Nephron (organoid): ENCODE measurements around the gene UCKL1.
"Not testable (repeated sequence)": the region's sequence is repeated elsewhere in the genome, so short reads cannot be mapped to it uniquely, and the experiment has no call there.

Experiments
- H3K27ac Mint-ChIP-seq, 3 experiments: 2 replicates each; pipeline ENCODE4 v1.8.0; 2020; ENCODE audit warnings: mixed read lengths in 3 of 3, mild to moderate bottlenecking in 2 of 3, moderate library complexity in 1 of 3
- H3K27me3 Mint-ChIP-seq: 2 replicates; pipeline ENCODE4 v1.8.0; 2021; ENCODE audit warnings: low read depth, mild to moderate bottlenecking, moderate library complexity, mixed read lengths
- H3K36me3 Mint-ChIP-seq: 2 replicates; pipeline ENCODE4 v1.8.0; 2020; ENCODE audit warnings: low read depth, mixed read lengths
- H3K4me1 Mint-ChIP-seq: 2 replicates; pipeline ENCODE4 v1.8.0; 2020; ENCODE audit warnings: mixed read lengths
- H3K4me3 Mint-ChIP-seq, 3 experiments: 2 replicates each; pipeline ENCODE4 v1.8.0; 2020; ENCODE audit warnings: mild to moderate bottlenecking in 3 of 3, mixed read lengths in 3 of 3, moderate library complexity in 2 of 3
- H3K9me3 Mint-ChIP-seq: 2 replicates; pipeline ENCODE4 v1.8.0; 2020; ENCODE audit warnings: mixed read lengths
- CTCF ChIP-seq, 3 experiments: fragments of 200-600 bp; sonication (generic); IDR thresholded peaks; one replicate each; pipeline ENCODE4 v1.5.0; 2021; ENCODE audit warnings: antibody characterized with exemption in 3 of 3; ENCODE audit not compliant: unreplicated experiment in 3 of 3

The UCKL1 gene

GRCh38 chr20:63932606-63933160 is 23.5 kb downstream of the UCKL1 start:
- TF ChIP-seq CTCF (IDR thresholded peaks at IDR 0.05; ENCODE audit: unreplicated experiment in 3 of 3) = no peak
- no peak overlapping the region for H3K4me3 Mint-ChIP-seq

GRCh38 chr20:63931735-63932134 is 24.5 kb downstream of the UCKL1 start:
- no peak overlapping the region for H3K27ac Mint-ChIP-seq
- no peak for TF ChIP-seq CTCF (IDR thresholded peaks at IDR 0.05; ENCODE audit: unreplicated experiment in 3 of 3)
- peaks cover 65% of the 10 kb centered on the region for H3K36me3 Mint-ChIP-seq
- no peaks in the 10 kb centered on the region for H3K9me3 Mint-ChIP-seq
- H3K4me3 Mint-ChIP-seq = no peak overlapping the region
- H3K27me3 Mint-ChIP-seq = no peaks in the 10 kb centered on the region
- peaks cover 5% of the 10 kb centered on the region for H3K4me1 Mint-ChIP-seq

More at GRCh38 chr20:63932606-63933160, 23.5 kb downstream of the UCKL1 start:
- H3K27ac Mint-ChIP-seq = no peak overlapping the region
- no peaks in the 10 kb centered on the region for H3K9me3 Mint-ChIP-seq
- H3K36me3 Mint-ChIP-seq = peaks cover 62% of the 10 kb centered on the region
- peaks cover 5% of the 10 kb centered on the region for H3K4me1 Mint-ChIP-seq
- no peaks in the 10 kb centered on the region for H3K27me3 Mint-ChIP-seq

GRCh38 chr20:63930971-63931553 is 25.2 kb downstream of the UCKL1 start:
- no peak for TF ChIP-seq CTCF (IDR thresholded peaks at IDR 0.05; ENCODE audit: unreplicated experiment in 3 of 3)

GRCh38 chr20:63929473-63929883 is 26.7 kb downstream of the UCKL1 start:
- H3K36me3 Mint-ChIP-seq = peaks cover 59% of the 10 kb centered on the region
- not testable (repeated sequence) for H3K27me3 Mint-ChIP-seq

More at GRCh38 chr20:63930971-63931553, 25.2 kb downstream of the UCKL1 start:
- Mint-ChIP-seq H3K27me3 (no peaks in the 10 kb centered on the region), H3K36me3 (peaks cover 68% of the 10 kb centered on the region), H3K4me1 (peaks cover 9% of the 10 kb centered on the region), H3K4me3 (no peak overlapping the region), H3K27ac (no peak overlapping the region), H3K9me3 (no peaks in the 10 kb centered on the region)

GRCh38 chr20:63929071-63929470 is 27.1 kb downstream of the UCKL1 start:
- H3K27me3 Mint-ChIP-seq = no peaks in the 10 kb centered on the region
- no peaks in the 10 kb centered on the region for H3K9me3 Mint-ChIP-seq
- no peak overlapping the region for H3K27ac Mint-ChIP-seq
- TF ChIP-seq CTCF (IDR thresholded peaks at IDR 0.05; ENCODE audit: unreplicated experiment in 3 of 3) = no peak
- H3K36me3 Mint-ChIP-seq = peaks cover 55% of the 10 kb centered on the region
- no peak overlapping the region for H3K4me3 Mint-ChIP-seq
- peaks cover 5% of the 10 kb centered on the region for H3K4me1 Mint-ChIP-seq

More at GRCh38 chr20:63929473-63929883, 26.7 kb downstream of the UCKL1 start:
- not testable (repeated sequence) for H3K9me3 Mint-ChIP-seq, H3K4me3 Mint-ChIP-seq, H3K4me1 Mint-ChIP-seq, H3K27ac Mint-ChIP-seq

- H3K27ac Mint-ChIP-seq = no peak overlapping the region
- no peak for TF ChIP-seq CTCF (IDR thresholded peaks at IDR 0.05; ENCODE audit: unreplicated experiment in 3 of 3)
- H3K36me3 Mint-ChIP-seq = peaks cover 46% of the 10 kb centered on the region
- no peaks in the 10 kb centered on the region for H3K9me3 Mint-ChIP-seq
- H3K27me3 Mint-ChIP-seq = no peaks in the 10 kb centered on the region
- peaks cover 10% of the 10 kb centered on the region for H3K4me1 Mint-ChIP-seq
- no peak overlapping the region for H3K4me3 Mint-ChIP-seq
Observed at GRCh38 chr20:63926298-63926697, 29.9 kb downstream of the UCKL1 start.
